ENCODE measurements around the gene ATG10. TPM values are rescaled to one million over a fixed set of nuclear protein-coding genes. Genes with fewer than 3 reads are reported as not detected.

The ATG10 gene
- total RNA-seq, 1 donor from 2014 or later = 5.3 TPM

- POLR2A ChIA-PET = no interaction called here
- no peak overlapping the region for H3K27ac Mint-ChIP-seq
- CTCF ChIA-PET = no interaction called here
- DNase-seq (no peak), ATAC-seq (ENCODE audit: low read depth) (no peak)
- TF ChIP-seq CTCF (IDR thresholded peaks at IDR 0.05) = no peak
- H3K36me3 Mint-ChIP-seq (ENCODE audit: low read depth) = no peaks in the 10 kb centered on the region
- no peak overlapping the region for H3K4me3 Mint-ChIP-seq
- intact Hi-C loops (cut with micrococcal nuclease) = no loop called here
- no peaks in the 10 kb centered on the region for H3K27me3 Mint-ChIP-seq
- H3K9me3 Mint-ChIP-seq = no peaks in the 10 kb centered on the region
- H3K4me1 Mint-ChIP-seq = peaks cover 2% of the 10 kb centered on the region
Measured at GRCh38 chr5:82111191-82111590, 139.4 kb downstream of the ATG10 start.

- intact Hi-C loops (cut with micrococcal nuclease) = no loop called here
- Mint-ChIP-seq H3K27me3 (no peaks in the 10 kb centered on the region), H3K27ac (no peak overlapping the region), H3K4me3 (no peak overlapping the region), H3K9me3 (no peaks in the 10 kb centered on the region), H3K4me1 (no peaks in the 10 kb centered on the region), H3K36me3 (ENCODE audit: low read depth) (no peaks in the 10 kb centered on the region)
- ChIA-PET CTCF (no interaction called here), POLR2A (no interaction called here)
- DNase-seq = no peak
- ATAC-seq (ENCODE audit: low read depth) = no peak
- no peak for TF ChIP-seq CTCF (IDR thresholded peaks at IDR 0.05)
Measured at GRCh38 chr5:82115858-82116257, 144.0 kb downstream of the ATG10 start.

GRCh38 chr5:82119889-82120288, 148.1 kb downstream of the ATG10 start:
- no peak for TF ChIP-seq CTCF (IDR thresholded peaks at IDR 0.05)
- no peaks in the 10 kb centered on the region for H3K27me3 Mint-ChIP-seq
- POLR2A ChIA-PET = interaction anchor here (0.6 kb wide), 1 partner anchor 268 kb away, joined by 15 read pairs; no protein-coding TSS in a partner anchor
- no peak for ATAC-seq (ENCODE audit: low read depth)
- peaks cover 10% of the 10 kb centered on the region for H3K36me3 Mint-ChIP-seq (ENCODE audit: low read depth)
- H3K4me3 Mint-ChIP-seq = no peak overlapping the region
- DNase-seq = no peak
- no peak overlapping the region for H3K27ac Mint-ChIP-seq
- peaks cover 17% of the 10 kb centered on the region for H3K9me3 Mint-ChIP-seq
- no peaks in the 10 kb centered on the region for H3K4me1 Mint-ChIP-seq
- CTCF ChIA-PET = no interaction called here
- intact Hi-C loops (cut with micrococcal nuclease) = no loop called here

- CTCF ChIA-PET = no interaction called here
- POLR2A ChIA-PET = no interaction called here
- Mint-ChIP-seq H3K27me3 (no peaks in the 10 kb centered on the region), H3K4me1 (no peaks in the 10 kb centered on the region), H3K36me3 (ENCODE audit: low read depth) (peaks cover 14% of the 10 kb centered on the region), H3K9me3 (peaks cover 15% of the 10 kb centered on the region), H3K27ac (no peak overlapping the region), H3K4me3 (no peak overlapping the region)
- no peak for ATAC-seq (ENCODE audit: low read depth)
- intact Hi-C loops (cut with micrococcal nuclease) = no loop called here
- no peak for DNase-seq
- no peak for TF ChIP-seq CTCF (IDR thresholded peaks at IDR 0.05)
Measured at GRCh38 chr5:82129723-82130285, 158.0 kb downstream of the ATG10 start.

- ATAC-seq (ENCODE audit: low read depth) = no peak
- TF ChIP-seq CTCF (IDR thresholded peaks at IDR 0.05) = no peak
- ChIA-PET CTCF (no interaction called here), POLR2A (no interaction called here)
- H3K4me3 Mint-ChIP-seq = no peak overlapping the region
- H3K9me3 Mint-ChIP-seq = peaks cover 23% of the 10 kb centered on the region
- no peaks in the 10 kb centered on the region for H3K4me1 Mint-ChIP-seq
- H3K27me3 Mint-ChIP-seq = no peaks in the 10 kb centered on the region
- intact Hi-C loops (cut with micrococcal nuclease) = no loop called here
- H3K36me3 Mint-ChIP-seq (ENCODE audit: low read depth) = peaks cover 21% of the 10 kb centered on the region
- H3K27ac Mint-ChIP-seq = no peak overlapping the region
- no peak for DNase-seq
Measured at GRCh38 chr5:82130602-82131001, 158.8 kb downstream of the ATG10 start.

All from activated B cell treated with CpG ODN at 0.5 μM for 24 hours (primary cell).